ENCODE data around the gene ZNF337. TPM values are rescaled to one million over a fixed set of nuclear protein-coding genes. Genes with fewer than 3 reads are reported as not detected.
"Not testable (repeated sequence)": the region's sequence is repeated elsewhere in the genome, so short reads cannot be mapped to it uniquely, and the experiment has no call there.

Gene ZNF337
- total and polyA plus RNA-seq, 2 experiments from 2014 or later, result 6.6 to 11.3 TPM

- Histone ChIP-seq H4K20me1 (ENCODE audit: insufficient read depth, poor library complexity, severe bottlenecking) (no peaks in the 10 kb centered on the region), H3K79me2 (no peaks in the 10 kb centered on the region), H3K36me3 (replicated peaks; ENCODE audit: insufficient read depth, low read depth) (no peaks in the 10 kb centered on the region), H3K4me2 (no peak overlapping the region), H3K9me3 (ENCODE audit: low read depth) (no peaks in the 10 kb centered on the region), H3K27me3 (no peaks in the 10 kb centered on the region), H2AFZ (no peak overlapping the region), H3K27ac (no peak overlapping the region), H3K4me1 (ENCODE audit: insufficient read depth) (no peaks in the 10 kb centered on the region), H3K9me2 (replicated peaks; ENCODE audit: insufficient read depth) (no peaks in the 10 kb centered on the region), H3K4me3 (no peak overlapping the region)
- no peak for DNase-seq (ENCODE audit: low spot score)
- no peak for TF ChIP-seq EZH2 (IDR thresholded peaks at IDR 0.05; ENCODE audit: borderline replicate concordance)
- TF ChIP-seq CTCF (IDR thresholded peaks at IDR 0.05; ENCODE audit: poor library complexity), result no peak
- TF ChIP-seq EZH2phosphoT487 (IDR thresholded peaks at IDR 0.05; ENCODE audit: low read depth, severe bottlenecking, unreplicated experiment), result no peak
- WGBS (ENCODE audit: low lambda C conversion rate, missing lambda C conversion rate), result 96% methylated on average over 6 of the region's 6 CpGs
Observed at GRCh38 chr20:25706793-25707192, 10.1 kb upstream of the ZNF337 start.

- Histone ChIP-seq H3K27ac (no peak overlapping the region), H2AFZ (no peak overlapping the region), H4K20me1 (ENCODE audit: insufficient read depth, poor library complexity, severe bottlenecking) (no peaks in the 10 kb centered on the region), H3K27me3 (no peaks in the 10 kb centered on the region), H3K9me2 (replicated peaks; ENCODE audit: insufficient read depth) (no peaks in the 10 kb centered on the region), H3K4me1 (ENCODE audit: insufficient read depth) (no peaks in the 10 kb centered on the region), H3K36me3 (replicated peaks; ENCODE audit: insufficient read depth, low read depth) (no peaks in the 10 kb centered on the region), H3K79me2 (no peaks in the 10 kb centered on the region), H3K9me3 (ENCODE audit: low read depth) (no peaks in the 10 kb centered on the region), H3K4me2 (no peak overlapping the region), H3K4me3 (no peak overlapping the region)
- no peak for DNase-seq (ENCODE audit: low spot score)
- TF ChIP-seq EZH2phosphoT487 (IDR thresholded peaks at IDR 0.05; ENCODE audit: low read depth, severe bottlenecking, unreplicated experiment) (no peak), EZH2 (IDR thresholded peaks at IDR 0.05; ENCODE audit: borderline replicate concordance) (no peak), CTCF (IDR thresholded peaks at IDR 0.05; ENCODE audit: poor library complexity) (no peak)
Observed at GRCh38 chr20:25705830-25706351, 9.2 kb upstream of the ZNF337 start.

GRCh38 chr20:25704303-25704702 is 7.7 kb upstream of the ZNF337 start:
- not testable (repeated sequence) for H3K9me3 ChIP-seq (ENCODE audit: low read depth); H3K4me3 ChIP-seq; H2AFZ ChIP-seq; H3K4me1 ChIP-seq (ENCODE audit: insufficient read depth); H3K4me2 ChIP-seq; DNase-seq (ENCODE audit: low spot score); H3K79me2 ChIP-seq; H4K20me1 ChIP-seq (ENCODE audit: insufficient read depth, poor library complexity, severe bottlenecking); H3K36me3 ChIP-seq (replicated peaks; ENCODE audit: insufficient read depth, low read depth); H3K27me3 ChIP-seq; H3K9me2 ChIP-seq (replicated peaks; ENCODE audit: insufficient read depth); H3K27ac ChIP-seq
- WGBS (ENCODE audit: low lambda C conversion rate, missing lambda C conversion rate), result 84% methylated on average over 2 of the region's 2 CpGs

GRCh38 chr20:25700835-25701234 is 4.2 kb upstream of the ZNF337 start:
- not testable (repeated sequence) for H3K4me3 ChIP-seq; H3K4me2 ChIP-seq; H2AFZ ChIP-seq; H3K27ac ChIP-seq; H4K20me1 ChIP-seq (ENCODE audit: insufficient read depth, poor library complexity, severe bottlenecking); H3K9me3 ChIP-seq (ENCODE audit: low read depth); H3K27me3 ChIP-seq; H3K36me3 ChIP-seq (replicated peaks; ENCODE audit: insufficient read depth, low read depth); H3K79me2 ChIP-seq; DNase-seq (ENCODE audit: low spot score); H3K9me2 ChIP-seq (replicated peaks; ENCODE audit: insufficient read depth); H3K4me1 ChIP-seq (ENCODE audit: insufficient read depth)
- 85% methylated on average over 2 of the region's 2 CpGs for WGBS (ENCODE audit: low lambda C conversion rate, missing lambda C conversion rate)

- H3K4me3 ChIP-seq, result no peak overlapping the region
- no peaks in the 10 kb centered on the region for H3K9me2 ChIP-seq (replicated peaks; ENCODE audit: insufficient read depth)
- no peaks in the 10 kb centered on the region for H4K20me1 ChIP-seq (ENCODE audit: insufficient read depth, poor library complexity, severe bottlenecking)
- no peak overlapping the region for H3K4me2 ChIP-seq
- H3K9me3 ChIP-seq (ENCODE audit: low read depth), result no peaks in the 10 kb centered on the region
- H3K79me2 ChIP-seq, result peaks cover 9% of the 10 kb centered on the region
- DNase-seq (ENCODE audit: low spot score), result no peak
- no peak overlapping the region for H2AFZ ChIP-seq
- no peaks in the 10 kb centered on the region for H3K27me3 ChIP-seq
- TF ChIP-seq EZH2phosphoT487 (IDR thresholded peaks at IDR 0.05; ENCODE audit: low read depth, severe bottlenecking, unreplicated experiment) (no peak), CTCF (IDR thresholded peaks at IDR 0.05; ENCODE audit: poor library complexity) (no peak)
- no peak overlapping the region for H3K27ac ChIP-seq
- peaks cover 5% of the 10 kb centered on the region for H3K4me1 ChIP-seq (ENCODE audit: insufficient read depth)
- H3K36me3 ChIP-seq (replicated peaks; ENCODE audit: insufficient read depth, low read depth), result no peaks in the 10 kb centered on the region
- WGBS (ENCODE audit: low lambda C conversion rate, missing lambda C conversion rate), result 80% methylated on average over 1 of the region's 1 CpG
Observed at GRCh38 chr20:25699914-25700313, 3.3 kb upstream of the ZNF337 start.

Data from hepatocyte (in vitro differentiated cells).